Measurements from ENCODE around the gene SUPT3H.

GRCh38 chr6:45278367-45278766 lies 99.4 kb downstream of the SUPT3H start:
- TF ChIP-seq CTCF (IDR thresholded peaks at IDR 0.05) (no peak), POLR2A (IDR thresholded peaks at IDR 0.05) (no peak), POLR2AphosphoS5 (IDR thresholded peaks at IDR 0.05) (no peak)

All from breast epithelium (tissue), 3 donors.